DOHH2 (cell line): ENCODE results near the gene RNF215.

Experiments used
- EZH2phosphoT487 ChIP-seq: fragments of 200-600 bp; sonication (generic); IDR thresholded peaks from 2 replicates; pipeline ENCODE4 v1.6.1; 2017; ENCODE audit warnings: borderline replicate concordance, mild to moderate bottlenecking, antibody characterized with exemption, low read length, moderate library complexity, mixed read lengths
- TF ChIP-seq, protein P1 (sequence below): fragments of 200-600 bp; sonication (generic); IDR thresholded peaks from one replicate; pipeline ENCODE4 v1.5.1; 2014; ENCODE audit warnings: antibody characterized with exemption, mild to moderate bottlenecking, low read depth, low read length; ENCODE audit not compliant: poor library complexity, severe bottlenecking

DNA sequence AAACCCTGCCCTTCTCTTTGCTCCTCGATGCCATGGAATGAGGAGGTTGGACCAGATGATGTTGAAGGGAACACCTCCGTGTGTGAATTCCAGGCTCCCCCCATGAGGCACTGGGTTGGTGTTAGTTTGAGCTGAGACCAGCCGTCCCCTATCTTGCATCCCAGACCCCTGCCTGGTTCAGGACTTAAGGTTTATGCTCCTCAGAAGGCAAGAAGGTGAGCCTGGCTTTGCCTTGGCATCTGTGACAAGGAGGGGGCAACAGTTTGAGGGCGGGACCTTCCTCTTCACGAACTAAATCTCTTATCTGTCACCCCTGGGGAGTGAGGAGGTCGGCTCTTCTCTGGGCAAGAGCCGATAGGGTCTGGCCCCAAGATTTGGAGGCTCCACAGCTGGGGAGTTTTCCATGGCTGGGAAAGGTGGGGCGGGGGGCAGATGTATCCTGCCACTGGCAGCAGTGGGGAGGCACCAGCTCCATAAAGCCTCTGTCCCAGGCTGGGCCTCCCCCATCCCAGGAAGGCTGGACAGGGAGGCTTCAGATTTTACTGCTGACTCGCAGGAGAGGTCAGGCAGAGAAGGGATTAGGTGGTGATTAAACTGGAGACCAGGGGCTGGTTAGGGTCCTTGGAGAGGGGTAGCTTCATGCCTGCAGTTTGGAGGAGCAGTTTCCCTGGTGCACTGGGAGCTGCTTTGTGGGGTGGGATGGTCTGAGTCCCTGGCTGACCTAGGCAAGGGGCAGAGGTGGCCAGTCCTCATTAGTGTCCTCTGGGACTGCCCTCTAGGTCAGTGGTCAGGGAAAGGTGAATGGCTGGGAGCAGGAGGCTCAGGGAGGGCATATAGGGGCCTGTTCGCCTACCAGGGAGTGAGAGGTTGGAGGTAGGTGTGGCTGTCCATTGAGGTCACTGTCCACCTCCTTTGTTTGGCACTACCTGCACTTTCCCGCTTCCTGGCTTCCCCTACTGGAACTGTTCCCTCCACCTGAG lies 10.7 kb upstream of the RNF215 start:
- TF ChIP-seq, protein P1, sequence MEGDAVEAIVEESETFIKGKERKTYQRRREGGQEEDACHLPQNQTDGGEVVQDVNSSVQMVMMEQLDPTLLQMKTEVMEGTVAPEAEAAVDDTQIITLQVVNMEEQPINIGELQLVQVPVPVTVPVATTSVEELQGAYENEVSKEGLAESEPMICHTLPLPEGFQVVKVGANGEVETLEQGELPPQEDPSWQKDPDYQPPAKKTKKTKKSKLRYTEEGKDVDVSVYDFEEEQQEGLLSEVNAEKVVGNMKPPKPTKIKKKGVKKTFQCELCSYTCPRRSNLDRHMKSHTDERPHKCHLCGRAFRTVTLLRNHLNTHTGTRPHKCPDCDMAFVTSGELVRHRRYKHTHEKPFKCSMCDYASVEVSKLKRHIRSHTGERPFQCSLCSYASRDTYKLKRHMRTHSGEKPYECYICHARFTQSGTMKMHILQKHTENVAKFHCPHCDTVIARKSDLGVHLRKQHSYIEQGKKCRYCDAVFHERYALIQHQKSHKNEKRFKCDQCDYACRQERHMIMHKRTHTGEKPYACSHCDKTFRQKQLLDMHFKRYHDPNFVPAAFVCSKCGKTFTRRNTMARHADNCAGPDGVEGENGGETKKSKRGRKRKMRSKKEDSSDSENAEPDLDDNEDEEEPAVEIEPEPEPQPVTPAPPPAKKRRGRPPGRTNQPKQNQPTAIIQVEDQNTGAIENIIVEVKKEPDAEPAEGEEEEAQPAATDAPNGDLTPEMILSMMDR: no peak
- TF ChIP-seq EZH2phosphoT487: no peak; the same call in 1 of the 2 replicates
